H9 (cell line): ENCODE data around the gene SHOC1. TPM values are rescaled to one million over a fixed set of nuclear protein-coding genes. Genes with fewer than 3 reads are reported as not detected.

Experiments used
- DNase-seq: peaks from one replicate; pipeline ENCODE4 v3.0.0-alpha.2; 2017
- H2AFZ ChIP-seq: one replicate; pipeline ENCODE4 v1.6.1; 2013; ENCODE audit warnings: mild to moderate bottlenecking, low read length, control low read depth, moderate library complexity
- H2AK5ac ChIP-seq: 2 replicates; pipeline ENCODE4 v1.6.1; 2013; ENCODE audit warnings: low read length, control low read depth, mixed read lengths; ENCODE audit not compliant: insufficient read length
- H2BK120ac ChIP-seq: one replicate; pipeline ENCODE4 v1.6.1; 2013; ENCODE audit warnings: low read depth, mild to moderate bottlenecking, low read length, control low read depth, inconsistent platforms; ENCODE audit not compliant: poor library complexity, severe bottlenecking
- H2BK12ac ChIP-seq: 2 replicates; pipeline ENCODE4 v1.6.1; 2013; ENCODE audit warnings: low read length, control low read depth, mixed read lengths, low read depth; ENCODE audit not compliant: insufficient read length
- H2BK15ac ChIP-seq: 2 replicates; pipeline ENCODE4 v1.6.1; 2013; ENCODE audit warnings: low read depth, low read length, control low read depth
- H2BK20ac ChIP-seq: one replicate; pipeline ENCODE4 v1.6.1; 2013; ENCODE audit warnings: low read depth, mild to moderate bottlenecking, low read length, control low read depth, inconsistent platforms; ENCODE audit not compliant: poor library complexity, severe bottlenecking
- H2BK5ac ChIP-seq: 2 replicates; pipeline ENCODE4 v1.6.1; 2013; ENCODE audit warnings: low read length, control low read depth, mixed read lengths; ENCODE audit not compliant: insufficient read length
- H3K14ac ChIP-seq: 2 replicates; pipeline ENCODE4 v1.6.1; 2013; ENCODE audit warnings: low read length, control low read depth; ENCODE audit not compliant: insufficient read depth
- H3K18ac ChIP-seq: 2 replicates; pipeline ENCODE4 v1.6.1; 2013; ENCODE audit warnings: low read depth, mild to moderate bottlenecking, mixed read lengths, low read length, control low read depth; ENCODE audit not compliant: insufficient read length
- H3K23ac ChIP-seq: 2 replicates; pipeline ENCODE4 v1.6.1; 2013; ENCODE audit warnings: low read length, control low read depth, mixed read lengths, low read depth; ENCODE audit not compliant: insufficient read length
- H3K23me2 ChIP-seq: 2 replicates; pipeline ENCODE4 v1.6.1; 2013; ENCODE audit warnings: low read depth, mild to moderate bottlenecking, mixed read lengths, low read length, control low read depth; ENCODE audit not compliant: insufficient read length, poor library complexity, severe bottlenecking
- H3K27ac ChIP-seq: 2 replicates; pipeline ENCODE4 v1.5.1; 2013; ENCODE audit warnings: low read length, control low read depth, mixed read lengths, low read depth; ENCODE audit not compliant: insufficient read length
- H3K27me3 ChIP-seq: 2 replicates; pipeline ENCODE4 v1.6.1; 2013; ENCODE audit warnings: low read length, control low read depth, inconsistent platforms; ENCODE audit not compliant: insufficient read depth
- H3K4ac ChIP-seq: 2 replicates; pipeline ENCODE4 v1.6.1; 2013; ENCODE audit warnings: low read depth, mild to moderate bottlenecking, control low read depth, inconsistent platforms, low read length, moderate library complexity
- H3K4me1 ChIP-seq: 2 replicates; pipeline ENCODE4 v1.6.1; 2013; ENCODE audit warnings: low read length, control low read depth, inconsistent platforms; ENCODE audit not compliant: insufficient read depth
- H3K4me2 ChIP-seq: 2 replicates; pipeline ENCODE4 v1.6.1; 2013; ENCODE audit warnings: low read length, control low read depth, mixed read lengths; ENCODE audit not compliant: insufficient read length, insufficient read depth
- H3K56ac ChIP-seq: 2 replicates; pipeline ENCODE4 v1.6.1; 2013; ENCODE audit warnings: low read depth, mild to moderate bottlenecking, mixed read lengths, low read length, control low read depth; ENCODE audit not compliant: insufficient read length
- H3K79me1 ChIP-seq: 2 replicates; pipeline ENCODE4 v1.6.1; 2013; ENCODE audit warnings: low read depth, mild to moderate bottlenecking, moderate library complexity, low read length, control low read depth, inconsistent platforms; ENCODE audit not compliant: insufficient read depth, poor library complexity, severe bottlenecking
- H3K79me2 ChIP-seq: 2 replicates; pipeline ENCODE4 v1.6.1; 2013; ENCODE audit warnings: low read length, control low read depth, inconsistent platforms; ENCODE audit not compliant: insufficient read depth
- H3K9ac ChIP-seq: 2 replicates; pipeline ENCODE4 v1.6.1; 2013; ENCODE audit warnings: low read length, control low read depth, mixed read lengths; ENCODE audit not compliant: insufficient read length; ENCODE audit errors: extremely low read depth
- H3K9me3 ChIP-seq: one replicate; pipeline ENCODE4 v1.6.1; 2013; ENCODE audit warnings: low read depth, low read length, inconsistent platforms; ENCODE audit not compliant: control insufficient read depth
- H3T11ph ChIP-seq: one replicate; pipeline ENCODE4 v1.6.1; 2013; ENCODE audit warnings: mild to moderate bottlenecking, low read length, control low read depth, inconsistent platforms
- H4K20me1 ChIP-seq: one replicate; pipeline ENCODE4 v1.6.1; 2013; ENCODE audit not compliant: control insufficient read depth, insufficient read length, insufficient read depth
- H4K5ac ChIP-seq: 2 replicates; pipeline ENCODE4 v1.6.1; 2013; ENCODE audit warnings: low read depth, mild to moderate bottlenecking, mixed read lengths, low read length, control low read depth; ENCODE audit not compliant: insufficient read length
- H4K8ac ChIP-seq: replicated peaks from 2 replicates; pipeline ENCODE4 v1.6.1; 2013; ENCODE audit warnings: low read length, control low read depth, mixed read lengths, low read depth; ENCODE audit not compliant: insufficient read length
- H4K91ac ChIP-seq: 2 replicates; pipeline ENCODE4 v1.6.1; 2013; ENCODE audit warnings: low read depth, mild to moderate bottlenecking, moderate library complexity, mixed read lengths, low read length, control low read depth; ENCODE audit not compliant: insufficient read length
- H3K27ac Mint-ChIP-seq, 3 experiments: 2 replicates in 2 of 3; 3 replicates in 1 of 3; pipeline ENCODE4 v1.8.0; 2020 to 2021; ENCODE audit warnings: mixed read lengths in 3 of 3, mild to moderate bottlenecking in 1 of 3, moderate library complexity in 1 of 3
- H3K27me3 Mint-ChIP-seq: 2 replicates; pipeline ENCODE4 v1.8.0; 2021; ENCODE audit warnings: low read depth, mild to moderate bottlenecking, moderate library complexity, mixed read lengths
- H3K36me3 Mint-ChIP-seq, 3 experiments: 2 replicates in 2 of 3; 3 replicates in 1 of 3; pipeline ENCODE4 v1.8.0; 2020 to 2021; ENCODE audit warnings: low read depth in 3 of 3, mixed read lengths in 3 of 3; ENCODE audit not compliant: insufficient read depth in 1 of 3
- H3K4me1 Mint-ChIP-seq, 2 experiments: 2 replicates each; pipeline ENCODE4 v1.8.0; 2020; ENCODE audit warnings: mixed read lengths in 2 of 2
- H3K4me3 Mint-ChIP-seq, 2 experiments: 2 replicates in 1 of 2; 3 replicates in 1 of 2; pipeline ENCODE4 v1.8.0; 2020 to 2021; ENCODE audit warnings: mild to moderate bottlenecking in 2 of 2, mixed read lengths in 2 of 2, moderate library complexity in 1 of 2
- H3K9me3 Mint-ChIP-seq, 2 experiments: 2 replicates in 1 of 2; 3 replicates in 1 of 2; pipeline ENCODE4 v1.8.0; 2020; ENCODE audit warnings: mild to moderate bottlenecking in 2 of 2, mixed read lengths in 2 of 2, moderate library complexity in 1 of 2
- CTCF ChIP-seq: fragments of 200-600 bp; sonication (generic); conservative IDR thresholded peaks from 3 replicates; pipeline ENCODE4 v1.8.0; 2021; ENCODE audit warnings: antibody characterized with exemption, mild to moderate bottlenecking
- total RNA-seq: library from RNA; stranded (reverse); gene quantifications from 2 replicates; pipeline ENCODE4 v1.2.1, GENCODE V29; 2021

SHOC1 gene
- total RNA-seq, 1 experiment from 2014 or later = not detected

GRCh38 chr9:111799506-111799905 lies 4.8 kb upstream of the SHOC1 start:
- Histone ChIP-seq H4K5ac (no peak overlapping the region), H3K23me2 (no peaks in the 10 kb centered on the region), H3K9me3 (no peaks in the 10 kb centered on the region), H4K8ac (no peak overlapping the region), H2BK15ac (no peak overlapping the region), H3K18ac (no peak overlapping the region), H2BK12ac (no peak overlapping the region), H4K20me1 (no peaks in the 10 kb centered on the region), H3K27ac (no peak overlapping the region), H3K56ac (no peak overlapping the region), H2AFZ (no peak overlapping the region), H3K79me1 (no peaks in the 10 kb centered on the region), H2BK120ac (no peak overlapping the region), H3K14ac (no peak overlapping the region), H3K4ac (no peak overlapping the region), H3K4me1 (no peaks in the 10 kb centered on the region), H3T11ph (no peak overlapping the region), H3K9ac (no peak overlapping the region), H2BK5ac (no peak overlapping the region), H2AK5ac (no peak overlapping the region), H4K91ac (no peak overlapping the region), H3K4me2 (no peak overlapping the region), H3K27me3 (no peaks in the 10 kb centered on the region), H3K79me2 (no peaks in the 10 kb centered on the region), H2BK20ac (no peak overlapping the region), H3K23ac (no peak overlapping the region)
- no peaks in the 10 kb centered on the region; the same call in 1 of the 2 replicates for H3K27me3 Mint-ChIP-seq
- no peaks in the 10 kb centered on the region; a peak in 1 of 5 replicates for H3K9me3 Mint-ChIP-seq
- no peak for TF ChIP-seq CTCF
- H3K4me1 Mint-ChIP-seq = no peaks in the 10 kb centered on the region
- no peak for DNase-seq
- H3K36me3 Mint-ChIP-seq = no peaks in the 10 kb centered on the region
- no peak overlapping the region for H3K27ac Mint-ChIP-seq
- H3K4me3 Mint-ChIP-seq = no peak overlapping the region
